Measurements from ENCODE around the gene TNIK.

DNA sequence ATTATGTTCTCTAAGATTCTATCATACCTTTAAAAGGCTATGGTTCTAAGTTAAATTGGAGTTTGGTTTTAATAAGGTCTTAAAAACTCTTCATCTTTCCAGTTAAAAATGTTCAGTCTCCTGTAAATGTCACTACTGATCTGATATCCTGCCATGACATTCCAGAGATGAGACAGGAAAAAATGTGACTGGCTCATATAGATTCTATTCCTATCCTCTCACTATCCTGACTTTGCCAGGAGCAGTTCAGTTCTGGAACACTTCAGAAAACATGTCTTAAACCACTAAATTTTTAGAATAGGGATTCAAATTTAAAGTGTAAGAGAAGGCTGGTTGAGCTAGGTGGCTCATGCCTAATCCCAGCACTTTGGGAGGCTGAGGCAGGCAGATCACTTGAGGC is 170.9 kb downstream of the TNIK start:
- TF ChIP-seq CTCF (IDR thresholded peaks at IDR 0.05): no peak
- no peak for TF ChIP-seq POLR2AphosphoS5 (IDR thresholded peaks at IDR 0.05)

Data from breast epithelium (tissue), 3 donors.